Right forelimb (tissue), 1 donor: ENCODE data around the gene DIO1.
"Not testable (repeated sequence)": the region's sequence is repeated elsewhere in the genome, so short reads cannot be mapped to it uniquely, and the experiment has no call there.

Experiments used
- DNase-seq: peaks from one replicate; pipeline ENCODE4 v3.0.0-alpha.2; 2018

Gene DIO1

DNA sequence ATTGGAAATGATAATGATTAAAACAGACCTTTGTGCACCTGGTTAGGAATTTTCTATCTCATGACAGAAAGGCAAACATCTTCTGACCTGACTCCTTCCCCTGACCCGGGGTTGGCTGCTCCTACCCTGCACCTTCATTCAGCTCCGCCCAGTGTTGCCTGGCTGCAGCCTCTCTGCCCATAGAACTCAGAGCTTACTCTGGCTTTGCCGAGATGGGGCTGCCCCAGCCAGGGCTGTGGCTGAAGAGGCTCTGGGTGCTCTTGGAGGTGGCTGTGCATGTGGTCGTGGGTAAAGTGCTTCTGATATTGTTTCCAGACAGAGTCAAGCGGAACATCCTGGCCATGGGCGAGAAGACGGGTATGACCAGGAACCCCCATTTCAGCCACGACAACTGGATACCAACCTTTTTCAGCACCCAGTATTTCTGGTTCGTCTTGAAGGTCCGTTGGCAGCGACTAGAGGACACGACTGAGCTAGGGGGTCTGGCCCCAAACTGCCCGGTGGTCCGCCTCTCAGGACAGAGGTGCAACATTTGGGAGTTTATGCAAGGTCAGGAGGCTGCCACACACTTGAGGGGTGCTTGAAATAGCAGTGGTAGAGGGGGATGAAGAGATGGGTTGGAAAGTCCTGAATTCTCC, at the start of gene DIO1:
Gene DIO1, plus strand, starts transcription at position 189 of the 638 bp plus-strand sequence. Its CDS starts 24 bp downstream, at position 213.
- DNase-seq: no peak

DNA sequence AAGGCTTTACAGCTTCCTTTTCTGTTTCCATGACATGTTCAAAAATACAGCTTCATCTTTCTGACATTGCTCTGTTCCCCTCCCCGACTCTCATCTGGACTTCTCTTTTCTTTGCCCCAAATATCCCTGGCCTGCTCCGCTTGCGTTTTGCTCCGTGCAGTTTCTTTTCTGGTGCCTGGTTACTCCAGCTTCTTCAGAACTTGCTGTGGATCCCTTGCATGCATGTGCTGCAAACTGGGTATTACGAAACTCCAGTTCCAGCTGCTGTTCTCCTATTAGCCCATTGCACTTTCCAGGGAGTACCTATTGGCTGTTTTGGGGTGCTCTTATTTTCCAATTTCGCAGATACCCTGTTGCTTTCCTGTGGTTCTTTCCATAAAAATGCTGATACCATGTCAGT, 46.0 kb upstream of the DIO1 start:
- no peak for DNase-seq

- DNase-seq: no peak
Measured at GRCh38 chr1:53850082-53850673, 43.8 kb upstream of the DIO1 start.

DNA sequence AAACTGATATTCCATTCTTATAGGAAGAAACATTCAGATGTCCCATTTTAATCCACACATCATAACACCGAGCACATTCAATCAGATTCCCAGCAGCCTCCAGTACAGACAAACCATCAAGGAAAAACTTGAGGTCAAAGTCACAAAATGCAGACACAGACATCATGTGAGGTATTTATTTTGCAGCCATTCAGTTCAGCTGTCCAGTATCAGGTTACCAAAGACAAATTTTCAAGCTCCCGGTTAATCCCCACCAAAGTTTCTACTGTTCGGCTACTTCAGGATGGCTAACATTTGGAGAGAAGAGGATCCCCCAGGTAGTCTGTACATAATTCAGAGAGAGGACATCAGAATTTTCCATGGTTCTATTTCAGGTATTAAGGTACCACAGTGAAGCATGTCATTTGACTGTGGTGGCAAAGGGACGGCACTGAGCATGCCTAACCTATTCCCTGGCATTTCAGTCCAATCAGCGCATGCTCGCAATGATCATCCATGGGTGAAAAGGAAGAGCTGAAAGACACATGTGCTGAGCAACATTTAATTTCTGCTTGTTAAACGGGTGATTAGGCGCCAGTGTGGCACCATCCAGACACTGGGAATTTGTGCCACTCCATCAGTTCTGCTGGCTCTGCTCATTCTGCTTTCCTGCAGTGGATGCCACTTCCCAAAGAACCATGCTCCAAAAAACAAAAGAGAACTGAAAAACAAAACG, 42.3 kb upstream of the DIO1 start:
- DNase-seq: no peak

DNA sequence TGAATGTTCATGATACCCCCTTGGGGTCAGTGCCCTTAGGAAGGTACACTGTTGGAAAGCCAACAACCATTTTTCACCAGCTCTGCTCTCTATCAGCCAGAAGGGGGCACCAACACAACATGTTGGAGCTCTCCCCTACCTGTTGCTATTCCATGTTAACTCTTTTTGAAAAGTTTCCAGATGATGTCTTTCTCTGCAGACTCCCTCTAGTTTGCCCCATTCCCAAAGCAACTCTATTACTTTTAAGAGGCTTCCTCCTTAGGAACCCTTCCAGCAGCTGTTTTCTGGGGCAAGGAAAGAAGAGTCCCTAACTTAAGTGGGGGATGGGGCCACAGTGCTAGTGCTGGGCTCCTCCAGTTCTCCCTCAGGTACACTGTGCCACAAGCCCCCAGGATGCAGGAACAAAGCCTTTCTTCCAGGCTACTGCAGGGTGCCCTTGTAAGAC, 33.0 kb upstream of the DIO1 start:
- peak; percentile 50 for DNase-seq

GRCh38 chr1:53862507-53862906, 31.5 kb upstream of the DIO1 start:
- DNase-seq: no peak

DNA sequence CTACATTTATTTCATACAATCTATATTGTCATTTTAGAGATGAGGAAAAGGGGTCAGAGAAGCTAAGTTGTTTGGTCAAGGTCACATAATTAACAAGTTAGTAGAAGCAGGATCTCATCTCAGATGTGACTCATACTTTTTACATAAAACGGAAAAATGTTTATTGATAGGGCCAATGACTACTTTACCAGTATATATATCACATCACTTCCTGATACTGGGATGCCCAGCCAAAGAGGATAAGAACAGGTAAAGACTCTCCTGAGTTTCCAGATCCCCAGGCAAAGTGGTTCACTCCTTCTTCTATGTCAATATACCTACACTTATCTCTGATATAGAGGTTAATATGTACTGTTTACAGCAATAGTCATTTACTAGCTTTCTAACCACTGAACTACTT, 25.4 kb upstream of the DIO1 start:
- no peak for DNase-seq

DNA sequence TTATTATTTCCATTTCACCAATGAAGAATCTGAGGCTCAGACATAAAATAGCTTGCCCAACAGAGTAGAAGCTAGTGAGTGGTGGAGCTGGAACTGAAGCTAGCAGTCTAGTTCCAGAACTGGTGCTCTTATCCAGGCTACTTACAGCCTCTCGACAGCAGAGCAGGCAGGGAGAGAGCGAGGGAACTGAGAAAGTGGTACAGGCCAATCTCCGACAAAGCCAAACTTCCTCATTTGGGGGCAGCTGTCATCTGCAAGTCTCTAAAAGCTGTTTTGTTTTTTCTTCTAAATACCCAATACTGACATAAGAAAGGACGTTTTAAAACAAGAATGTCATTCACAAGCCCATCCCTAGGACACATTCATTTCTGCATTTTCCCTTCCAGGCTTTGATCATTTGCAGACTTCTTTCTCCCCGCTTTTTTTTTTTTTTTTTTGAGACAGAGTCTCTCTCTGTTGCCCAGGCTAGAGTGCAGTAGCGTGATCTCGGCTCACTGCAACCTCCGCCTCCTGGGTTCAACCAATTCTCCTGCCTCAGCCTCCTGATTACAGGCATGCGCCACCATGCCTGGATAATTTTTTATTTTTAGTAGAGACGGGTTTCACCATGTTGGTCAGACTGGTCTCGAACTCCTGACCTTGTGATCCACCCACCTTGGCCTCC, 24.4 kb upstream of the DIO1 start:
- DNase-seq: no peak

DNA sequence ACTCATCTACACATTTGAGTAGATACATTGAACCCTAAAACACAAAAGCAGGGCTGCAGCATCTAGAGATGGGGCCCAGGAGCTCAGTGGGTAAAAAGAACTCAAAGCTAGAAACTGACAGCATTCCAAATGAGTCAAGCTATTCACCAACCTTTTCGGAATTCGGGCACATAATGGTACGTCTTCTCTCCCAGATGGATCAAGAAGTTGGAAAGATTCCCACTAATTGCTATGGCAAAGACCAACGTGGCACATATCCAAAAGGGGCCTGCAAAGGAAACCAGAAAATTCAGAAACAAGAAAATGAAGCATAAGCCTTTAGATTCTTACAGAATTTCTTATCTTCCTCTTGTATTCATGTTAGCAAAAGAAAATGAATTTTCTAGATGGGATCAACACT, 22.8 kb upstream of the DIO1 start:
- no peak for DNase-seq

GRCh38 chr1:53871773-53872484, 22.1 kb upstream of the DIO1 start:
- no peak for DNase-seq

DNA sequence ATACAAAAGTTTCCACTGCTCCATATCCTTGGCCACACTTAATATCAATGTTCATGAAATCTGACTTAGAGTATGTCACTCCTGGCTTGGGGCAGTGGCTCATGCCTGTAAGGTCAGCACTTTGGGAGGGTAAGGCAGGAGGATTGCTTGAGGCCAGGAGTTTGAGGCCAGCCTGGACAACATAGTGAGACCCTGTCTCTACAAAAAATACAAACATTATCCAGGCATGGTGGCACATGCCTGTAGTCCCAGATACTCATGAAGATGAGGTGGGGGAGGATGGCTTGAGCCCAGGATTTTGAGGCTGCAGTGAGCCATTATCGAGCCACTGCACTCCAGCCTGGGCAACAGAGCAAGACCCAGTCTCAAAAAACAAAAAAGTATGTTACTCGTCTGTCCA, 18.8 kb upstream of the DIO1 start:
- not testable (repeated sequence) for DNase-seq

- no peak for DNase-seq
Measured at GRCh38 chr1:53878492-53879105, 15.4 kb upstream of the DIO1 start.

DNA sequence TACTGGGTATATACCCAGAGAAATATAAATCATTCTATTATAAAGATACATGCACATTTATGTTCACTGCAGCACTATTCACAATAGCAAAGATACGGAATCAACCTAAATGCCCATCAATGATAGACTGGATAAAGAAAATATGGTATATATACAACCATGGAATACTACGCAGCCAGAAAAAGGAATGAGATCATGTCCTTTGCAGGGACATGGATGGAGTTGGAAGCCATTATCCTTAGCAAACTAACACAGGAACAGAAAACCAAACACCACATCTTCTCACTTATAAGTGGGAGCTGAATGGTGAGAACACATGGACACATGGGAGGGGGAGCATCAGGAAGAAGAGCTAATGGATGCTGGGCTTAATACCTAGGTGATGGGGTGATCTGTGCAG, 12.1 kb upstream of the DIO1 start:
- DNase-seq: not testable (repeated sequence)

DNA sequence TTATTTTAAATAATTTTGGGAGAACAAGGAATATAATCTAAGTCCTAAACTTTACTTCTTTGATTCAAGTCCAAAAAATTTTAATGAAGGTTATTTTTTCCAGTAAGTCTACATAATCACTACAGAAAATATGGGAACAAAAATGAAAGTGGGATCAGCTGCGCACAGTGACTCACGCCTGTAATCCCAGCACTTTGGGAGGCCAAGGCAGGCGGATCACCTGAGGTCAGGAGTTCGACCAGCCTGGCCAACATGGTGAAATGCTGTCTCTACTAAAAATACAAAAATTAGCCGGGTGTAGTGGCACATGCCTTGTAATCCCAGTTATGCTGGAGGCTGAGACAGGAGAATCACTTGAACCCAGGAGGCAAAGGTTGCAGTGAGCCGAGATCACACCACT, 10.4 kb upstream of the DIO1 start:
- DNase-seq: not testable (repeated sequence)

DNA sequence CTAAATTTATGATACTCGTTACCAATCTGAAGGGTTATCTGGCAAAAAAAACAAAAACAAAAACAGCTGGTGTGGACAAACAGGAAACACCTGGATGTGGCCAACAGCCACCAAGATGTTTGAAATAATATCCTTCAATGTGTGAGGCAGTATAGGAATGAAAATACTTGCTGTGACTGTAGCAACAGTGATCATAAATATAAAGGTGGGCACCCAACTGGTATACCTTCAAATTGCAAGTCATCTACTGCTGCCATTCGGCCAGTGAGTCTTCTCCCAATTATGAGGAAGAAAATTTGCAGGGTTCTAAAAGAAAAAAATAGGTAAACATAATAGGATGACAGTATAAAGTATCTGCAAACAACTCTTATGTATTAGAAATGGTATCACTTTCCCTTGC, 5.3 kb upstream of the DIO1 start:
- no peak for DNase-seq

DNA sequence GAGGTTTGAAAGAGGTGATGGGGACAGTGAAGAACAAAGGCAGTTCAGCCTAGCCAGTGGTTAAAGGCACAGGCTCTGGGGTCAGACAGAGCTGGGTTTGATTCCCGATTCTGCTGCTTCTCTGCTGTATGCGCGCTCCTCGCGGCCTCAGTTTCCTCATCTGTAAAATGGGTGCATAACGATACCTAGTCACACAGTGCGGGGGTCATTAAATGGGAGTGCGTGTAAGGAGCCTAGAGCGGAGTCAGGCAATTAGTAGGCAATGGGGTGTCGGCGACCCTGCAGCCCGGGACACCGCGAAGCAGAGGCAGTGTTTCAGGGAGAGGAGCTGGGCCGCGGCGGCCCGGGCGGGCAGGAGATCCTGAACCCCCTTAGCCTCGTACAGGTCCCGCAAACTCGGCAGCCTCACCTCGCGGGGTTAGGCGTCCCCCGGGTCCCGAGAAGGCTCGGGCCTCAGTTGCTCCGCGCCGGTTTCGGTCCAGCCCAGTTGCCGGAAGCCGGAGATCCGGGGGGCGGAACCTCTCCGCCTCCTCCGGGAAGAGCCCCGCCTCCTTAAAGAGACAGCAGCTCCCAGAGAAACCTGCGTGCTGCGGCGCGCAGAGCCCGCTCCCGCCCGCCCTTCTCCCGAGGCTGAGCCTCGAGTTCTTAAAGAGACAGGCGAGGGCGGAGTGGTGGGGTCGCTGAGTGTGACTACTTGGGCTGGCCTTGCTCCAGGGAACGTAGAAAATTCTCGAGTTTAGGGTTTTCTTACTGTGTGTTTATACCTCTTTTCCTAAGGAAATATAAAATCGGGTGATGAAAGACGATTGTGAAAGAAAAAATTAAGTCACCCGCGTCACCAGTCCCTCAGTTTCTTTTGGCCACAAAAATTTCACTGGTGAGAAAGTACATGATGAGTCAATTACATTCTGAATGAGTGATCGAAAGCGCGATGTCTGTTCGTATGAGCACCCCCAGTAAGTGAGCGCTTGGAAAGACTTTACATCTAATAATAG, 4.4 kb upstream of the DIO1 start, which contains the start of gene YIPF1:
Gene YIPF1, minus strand, starts transcription at position 494 of the 995 bp plus-strand sequence. CDS start 860 bp downstream, outside the sequence.
- DNase-seq: peak; percentile 92

- DNase-seq: no peak
Measured at GRCh38 chr1:53890522-53890941, 3.5 kb upstream of the DIO1 start.

- DNase-seq: no peak
Measured at GRCh38 chr1:53891018-53891417, 3.0 kb upstream of the DIO1 start.

- DNase-seq: no peak
Measured at GRCh38 chr1:53891678-53892077, 2.3 kb upstream of the DIO1 start.

DNA sequence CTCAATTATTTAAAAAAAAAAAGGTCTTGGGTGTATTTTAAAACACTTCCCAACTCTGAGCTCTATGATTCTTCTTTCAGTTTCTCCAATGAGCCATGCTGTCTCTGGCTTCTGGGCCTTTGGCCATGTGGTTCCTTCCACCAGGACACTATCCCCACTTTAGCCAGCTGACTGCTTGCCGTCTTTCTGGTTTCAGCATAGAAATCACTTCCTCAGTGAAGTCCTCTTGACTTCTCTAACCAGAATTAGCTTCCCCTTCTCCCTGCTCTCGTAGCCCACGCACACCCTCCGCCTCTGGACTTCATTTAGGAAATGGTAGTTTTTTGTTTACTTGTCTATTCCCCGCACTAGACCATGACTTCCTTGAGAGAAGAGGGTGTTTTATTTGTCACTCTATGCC, 1.1 kb upstream of the DIO1 start:
- DNase-seq: no peak

GRCh38 chr1:53894644-53895043, 657 bp downstream of the DIO1 start:
- no peak for DNase-seq
